Iris pigment epithelial cell (primary cell): ENCODE data around the gene CELSR3.
A peak's percentile ranks its signal among the peaks of the same experiment; 100 is the strongest.

Experiments used
- DNase-seq: peaks from one replicate; pipeline ENCODE4 v3.0.0-alpha.2; 2011; ENCODE audit warnings: low read depth

Gene CELSR3

DNA sequence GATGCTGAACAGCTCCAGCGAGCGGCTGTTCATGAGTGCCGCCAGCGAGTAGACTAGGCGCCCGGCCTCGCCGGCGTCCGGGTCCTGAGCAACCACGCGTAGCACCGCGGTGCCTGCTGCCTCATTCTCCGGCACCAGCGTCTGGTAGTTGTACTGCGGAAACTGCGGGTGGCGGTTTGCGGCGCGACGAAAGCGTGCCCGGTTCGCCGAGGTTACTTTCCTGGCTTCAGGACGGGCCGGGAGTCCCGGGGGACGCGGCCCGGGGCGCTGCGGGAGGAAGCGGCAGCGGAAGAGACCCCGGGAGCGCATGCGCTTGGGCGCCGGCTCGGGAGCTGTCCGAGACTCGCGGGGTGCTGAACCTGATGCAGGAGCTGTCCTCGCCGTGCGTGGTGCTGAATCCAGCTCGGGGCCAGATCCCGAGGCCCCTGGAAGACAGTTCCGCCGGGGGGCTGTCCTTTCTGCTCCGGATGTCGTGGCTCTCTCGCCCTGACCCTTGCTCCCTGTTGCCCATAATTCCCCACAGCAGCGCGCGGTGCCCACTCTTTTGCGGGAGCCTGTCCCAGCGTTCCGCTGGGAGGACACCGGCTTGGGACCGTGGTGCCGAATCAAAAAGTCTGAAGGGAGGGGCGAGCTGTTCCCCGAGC, 1.1 kb downstream of the CELSR3 start:
- peak; percentile 46 for DNase-seq

DNA sequence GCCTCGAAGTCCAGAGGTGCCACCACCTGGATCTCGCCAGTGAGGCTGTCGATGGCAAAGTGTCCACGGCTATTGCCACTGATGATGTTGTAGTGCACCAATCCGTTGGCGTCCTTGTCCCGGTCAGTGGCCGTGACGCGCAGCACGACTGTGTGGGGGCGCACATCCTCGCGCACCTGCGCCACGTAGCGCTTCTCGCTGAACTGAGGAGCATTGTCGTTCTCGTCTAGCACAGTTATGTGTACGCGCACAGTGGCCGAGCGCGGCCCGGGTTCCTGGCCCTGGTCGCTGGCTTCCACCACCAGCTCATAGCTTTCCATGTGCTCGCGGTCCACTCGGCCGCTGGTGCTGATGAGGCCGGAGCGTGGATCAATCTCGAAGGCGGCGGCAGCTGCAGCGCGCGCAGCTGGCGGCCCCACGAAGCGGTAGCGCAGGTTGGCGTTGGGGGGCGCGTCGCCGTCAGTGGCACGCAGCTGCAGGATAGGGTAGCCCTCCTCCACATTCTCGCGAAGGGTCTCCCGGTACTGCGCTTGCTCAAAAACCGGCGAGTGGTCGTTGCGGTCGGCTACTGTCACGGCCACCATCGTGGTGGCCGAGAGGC, 1.8 kb downstream of the CELSR3 start:
- DNase-seq: no peak

DNA sequence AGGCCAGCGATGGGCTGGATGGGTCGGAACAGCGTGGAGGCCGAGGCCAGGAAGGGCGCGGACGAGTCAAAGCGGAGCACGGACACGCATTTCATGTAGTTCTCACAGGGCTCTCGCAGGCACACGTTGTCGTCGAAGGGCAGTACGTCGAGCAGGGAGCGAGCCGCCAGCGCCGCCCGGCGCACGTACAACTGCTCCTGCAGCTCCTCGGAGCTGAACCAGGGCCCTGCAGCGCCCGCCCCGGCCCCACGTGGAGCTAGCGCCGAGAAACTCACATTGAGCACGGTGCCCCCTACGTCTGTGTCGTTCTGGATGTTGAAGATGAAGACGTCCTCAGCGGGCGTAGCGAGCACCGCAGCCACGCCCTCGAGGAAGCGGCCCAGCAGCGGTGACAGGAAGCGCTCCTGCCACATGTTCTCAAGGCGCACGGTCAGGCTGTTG, 5.8 kb downstream of the CELSR3 start:
- DNase-seq: no peak

DNA sequence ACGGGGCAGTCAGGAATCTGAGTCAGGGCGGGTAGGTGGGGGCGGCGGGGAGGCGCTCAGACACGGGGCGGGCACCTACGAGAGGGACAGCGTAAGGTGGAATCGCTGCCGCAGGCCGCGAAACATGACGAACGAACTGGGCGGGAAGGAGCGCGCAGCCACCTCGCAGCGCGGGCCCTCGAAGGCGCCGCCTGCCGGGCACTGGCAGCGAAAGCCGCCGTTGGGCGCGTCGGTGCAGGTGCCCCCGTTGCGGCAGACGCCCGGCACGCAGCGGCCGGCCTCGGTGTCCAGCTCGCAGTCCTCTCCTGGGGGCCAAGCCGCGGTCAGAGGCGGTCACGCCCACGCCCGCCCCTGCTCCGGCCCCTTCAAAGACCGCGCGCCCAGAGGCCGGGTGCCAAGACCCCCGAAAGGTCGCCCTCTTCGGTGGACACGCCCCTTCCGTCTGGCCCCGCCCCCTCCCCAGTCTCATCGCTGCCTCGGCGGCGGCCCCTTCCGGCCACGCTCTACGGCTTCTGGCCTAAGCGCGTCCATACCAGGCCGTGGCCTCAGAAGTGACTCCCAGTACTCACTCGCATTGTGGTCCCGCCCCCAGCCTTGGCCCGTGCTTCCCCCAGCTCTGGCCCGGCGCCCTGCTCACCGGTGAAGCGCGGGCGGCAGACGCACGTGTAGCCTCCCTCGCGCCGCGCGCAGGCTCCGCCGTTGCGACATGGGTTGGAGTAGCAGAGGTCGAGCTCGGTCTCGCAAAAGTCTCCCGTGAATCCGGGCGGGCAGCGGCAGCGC, 6.4 kb downstream of the CELSR3 start:
- peak; percentile 68 for DNase-seq

DNA sequence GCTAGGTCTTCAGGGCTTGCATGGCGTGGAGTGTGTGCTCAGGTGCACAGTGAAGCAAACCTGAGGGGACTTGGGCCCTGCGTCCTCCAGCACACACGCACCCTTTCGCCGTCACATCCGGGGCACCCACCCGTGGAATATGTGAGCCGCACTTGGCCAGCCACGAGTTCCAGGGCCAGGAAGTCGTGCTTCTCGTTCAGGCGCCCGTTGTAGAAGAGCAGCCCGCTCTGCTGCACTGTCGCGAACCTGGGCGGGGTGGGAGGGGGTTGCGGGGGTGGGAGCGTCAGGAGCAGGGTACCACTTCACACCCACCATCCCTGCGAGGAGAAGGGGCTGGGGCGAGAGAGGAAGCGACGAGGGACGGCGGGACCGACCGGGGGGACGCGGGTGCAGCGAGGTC, 7.1 kb downstream of the CELSR3 start:
- no peak for DNase-seq

DNA sequence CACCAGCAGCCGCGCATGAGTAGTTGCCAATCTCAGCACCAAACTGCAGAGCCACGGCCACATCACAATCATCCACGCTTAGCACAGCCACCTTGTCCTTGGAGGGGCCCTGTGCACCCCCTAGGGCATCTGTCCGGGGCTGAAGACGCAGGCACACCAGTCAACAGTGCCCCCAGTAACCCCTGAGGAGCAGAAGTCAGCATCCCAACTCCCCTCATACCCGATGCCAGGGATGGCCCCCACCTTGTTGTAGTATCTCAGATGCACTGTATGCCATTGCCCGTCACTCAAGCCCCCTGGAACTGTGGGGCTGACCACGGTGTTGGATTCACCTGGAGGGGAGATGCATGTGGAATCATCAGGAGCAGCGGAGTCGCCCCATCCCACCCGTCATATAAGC, 7.6 kb downstream of the CELSR3 start:
- no peak for DNase-seq

DNA sequence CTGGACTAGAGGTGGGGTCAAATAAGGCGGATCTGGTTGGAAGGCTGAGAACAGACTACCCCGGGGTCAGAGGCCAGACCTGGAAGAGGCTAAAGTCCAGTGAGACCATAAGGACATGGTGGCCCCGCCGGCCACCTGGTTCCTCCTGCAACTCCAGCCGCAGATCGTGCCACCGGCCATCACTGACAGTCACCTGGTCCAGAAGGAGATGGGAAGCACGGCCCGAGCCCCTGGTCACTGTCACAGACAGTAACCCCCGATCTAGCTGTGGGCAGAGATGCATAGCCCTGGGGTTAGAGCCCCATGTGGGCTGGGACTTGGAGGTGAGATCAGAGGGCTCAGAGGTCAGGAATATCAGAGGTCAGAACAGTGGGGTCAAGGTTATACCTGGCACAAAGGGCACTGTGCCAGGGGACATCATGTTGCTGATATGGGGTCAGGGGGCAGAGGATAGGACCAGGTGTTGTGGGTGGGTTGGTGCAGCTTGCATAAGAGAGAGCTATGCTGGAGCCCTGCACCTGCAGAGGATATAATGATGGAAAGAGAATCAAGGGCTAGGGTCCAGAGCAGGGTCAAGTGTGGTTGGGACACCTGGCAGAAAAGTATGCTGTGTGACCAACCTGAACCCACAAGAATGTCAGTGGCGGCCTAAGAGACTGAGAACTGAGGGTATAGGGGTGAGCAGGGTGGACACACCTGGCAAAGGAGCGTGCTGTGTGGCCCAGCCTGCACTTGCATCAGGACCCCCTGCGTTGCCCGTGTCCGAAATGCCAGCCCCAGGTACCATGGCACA, 9.6 kb downstream of the CELSR3 start:
- DNase-seq: no peak

DNA sequence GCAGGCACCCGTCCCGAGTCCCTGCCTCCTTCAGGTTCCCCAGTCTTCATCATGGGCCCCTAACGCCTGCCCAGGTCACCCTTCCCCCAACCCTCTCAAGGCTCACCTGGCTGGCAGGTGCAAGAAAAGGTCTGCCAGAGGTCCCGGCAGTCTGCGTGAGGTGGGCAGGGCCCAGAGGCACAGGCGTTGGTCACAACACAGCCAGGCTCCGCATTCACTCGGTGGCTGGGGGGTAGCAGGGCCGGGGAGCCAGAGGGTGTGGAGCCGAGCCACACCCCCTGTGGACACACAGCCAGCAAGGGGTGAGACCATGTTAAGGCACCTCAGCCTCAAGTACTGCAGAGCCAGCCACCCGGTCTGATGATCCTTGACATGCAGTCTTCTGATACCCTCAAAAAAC, 10.9 kb downstream of the CELSR3 start:
- no peak for DNase-seq

DNA sequence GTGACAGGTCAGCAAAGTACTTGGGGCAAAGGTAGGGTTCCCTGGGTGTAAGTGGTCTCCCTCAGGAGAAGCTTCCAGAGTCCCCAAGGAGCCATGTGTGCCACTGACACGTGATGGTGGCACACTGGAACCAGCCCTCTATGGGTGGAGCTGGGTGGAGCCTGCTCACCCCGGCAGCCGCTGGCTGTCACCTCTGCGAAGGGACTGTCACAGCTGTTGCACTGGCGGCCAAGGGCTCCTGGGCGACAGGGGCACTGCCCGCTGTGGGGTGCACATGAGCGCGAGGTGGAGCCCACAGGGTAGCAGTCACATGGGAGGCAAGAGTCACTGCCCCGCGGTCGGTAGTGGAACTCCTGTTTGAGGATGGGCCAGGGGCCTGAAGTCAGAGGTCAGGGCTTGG, 12.0 kb downstream of the CELSR3 start:
- DNase-seq: no peak

DNA sequence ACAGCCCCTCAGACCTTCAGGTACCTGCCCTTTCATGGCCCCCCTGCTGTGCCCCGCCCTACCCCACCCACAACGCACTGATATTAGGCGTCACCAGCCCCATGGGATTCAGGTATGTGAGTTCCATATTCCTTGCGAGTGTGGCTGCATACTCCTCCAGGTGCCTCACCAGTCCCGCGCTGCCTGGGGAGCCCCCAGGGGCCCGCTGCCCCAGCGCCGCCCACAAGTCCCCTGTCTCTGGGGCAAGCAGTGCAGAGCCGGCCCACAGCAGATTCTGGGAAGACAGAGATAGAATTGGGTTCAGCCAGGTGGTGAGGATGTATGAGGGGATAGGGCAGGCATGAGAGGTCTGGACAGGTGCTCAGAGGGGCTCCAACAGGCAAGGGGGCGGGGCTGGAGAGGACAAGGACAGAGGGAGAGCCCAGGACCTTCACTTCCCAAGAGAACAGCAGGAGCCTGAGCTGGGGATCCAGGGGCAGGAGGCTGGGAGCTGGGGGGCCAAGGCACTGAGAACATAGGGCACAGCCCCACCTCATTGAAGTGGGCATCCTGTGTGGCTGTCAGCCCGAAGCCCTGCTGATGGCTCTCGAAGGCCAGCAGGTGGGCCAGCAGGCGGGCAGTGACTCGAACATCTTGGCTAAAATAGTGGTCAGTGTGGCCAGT, 14.4 kb downstream of the CELSR3 start:
- no peak for DNase-seq

DNA sequence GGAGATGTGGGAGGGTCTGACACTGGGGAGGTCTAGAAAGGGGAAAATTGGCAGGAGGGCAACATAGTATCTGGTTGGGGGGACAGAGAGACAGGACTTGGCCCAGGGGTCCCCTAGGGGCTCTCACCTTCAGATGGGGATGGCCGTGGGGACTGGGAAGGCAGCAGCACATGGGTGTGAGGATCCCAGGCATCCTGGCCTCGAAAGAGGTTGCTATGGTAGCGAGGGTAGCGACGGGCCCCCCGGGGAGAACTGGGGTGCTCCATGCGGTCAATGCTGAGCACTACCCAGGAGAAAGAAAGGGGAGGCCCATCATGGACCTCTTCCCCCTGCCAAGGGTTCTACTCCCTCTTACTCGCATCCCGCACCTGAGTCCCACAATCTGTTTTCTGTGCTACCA, 15.0 kb downstream of the CELSR3 start:
- no peak for DNase-seq

DNA sequence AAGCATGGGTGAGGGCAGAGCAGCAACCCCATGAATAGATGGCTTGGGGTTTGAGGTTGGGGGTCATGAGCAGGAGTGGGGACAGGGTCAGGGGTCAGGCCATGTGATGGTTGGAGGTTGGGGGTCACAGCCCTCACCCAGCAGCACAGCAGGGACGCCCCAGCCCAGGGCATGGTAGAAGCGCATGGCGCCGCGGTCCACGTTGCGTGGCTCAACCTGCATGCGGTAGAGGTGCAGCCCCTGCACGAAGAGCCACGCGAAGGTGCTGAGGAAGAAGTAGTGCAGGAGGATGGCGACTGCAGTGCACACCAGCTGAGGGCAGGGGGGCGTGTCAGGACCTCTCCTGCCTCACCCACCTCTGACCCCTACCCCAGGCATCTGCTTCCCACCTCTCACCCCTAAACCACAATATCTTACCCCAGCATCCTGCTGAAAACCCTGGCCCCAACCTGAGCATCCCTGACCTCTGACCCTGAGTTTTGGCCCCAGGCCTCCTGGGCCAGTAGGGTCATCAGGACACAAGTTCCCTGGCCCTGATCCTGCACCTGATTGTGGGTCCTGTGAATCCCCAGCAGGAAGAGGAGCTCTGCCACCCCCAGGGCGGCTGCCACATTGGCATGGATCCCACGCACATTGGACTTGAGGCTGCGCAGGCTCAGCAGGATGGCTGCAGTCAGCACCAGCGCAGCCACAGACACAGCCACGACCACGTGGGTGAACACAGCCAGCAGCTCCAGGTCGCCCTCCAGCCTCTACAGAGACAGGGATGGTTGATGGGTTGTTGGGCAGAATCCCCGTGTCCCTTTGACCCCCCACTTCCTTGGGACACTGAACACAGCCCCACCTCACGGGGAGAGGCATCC, 17.6 kb downstream of the CELSR3 start:
- DNase-seq: no peak

DNA sequence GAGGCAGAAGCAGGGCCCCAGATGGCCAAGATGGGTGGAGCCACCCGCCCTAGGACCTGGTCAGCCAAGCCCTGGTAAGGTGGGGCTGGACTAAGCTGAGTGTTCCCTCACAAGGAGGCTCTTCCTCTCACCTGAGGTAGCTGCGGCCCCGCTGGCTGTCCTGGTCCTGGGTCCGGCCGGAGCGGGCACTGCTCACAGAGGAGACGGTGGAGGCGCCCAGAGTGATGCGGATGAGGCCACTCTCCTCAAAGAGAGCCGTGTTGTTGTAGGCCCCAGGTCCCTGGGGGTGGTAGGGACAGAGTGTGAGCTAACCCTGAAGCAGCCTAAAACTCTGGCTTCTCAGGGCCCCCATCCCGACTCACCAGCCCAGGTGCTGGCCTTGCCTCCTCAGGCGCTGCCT, 20.1 kb downstream of the CELSR3 start:
- DNase-seq: no peak

DNA sequence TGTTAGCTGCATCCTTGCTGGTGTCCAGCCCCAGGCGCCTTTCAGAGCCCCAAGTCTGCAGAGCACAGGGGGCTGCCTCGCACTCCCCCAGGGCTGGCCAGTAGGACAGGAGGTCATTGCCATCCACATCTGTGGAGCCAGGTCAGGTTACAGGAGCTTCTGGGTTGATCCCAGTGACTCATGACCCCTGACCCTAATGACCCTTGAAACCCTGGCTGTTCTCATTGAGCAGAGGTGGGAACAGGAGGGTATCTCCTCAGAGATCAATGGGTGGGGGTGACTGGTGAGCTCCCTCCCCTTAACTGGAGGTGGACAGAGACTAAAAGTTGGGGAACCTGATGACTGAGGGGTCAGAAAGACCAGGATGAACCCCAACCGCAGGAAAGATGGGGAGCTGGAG, 21.3 kb downstream of the CELSR3 start:
- no peak for DNase-seq

DNA sequence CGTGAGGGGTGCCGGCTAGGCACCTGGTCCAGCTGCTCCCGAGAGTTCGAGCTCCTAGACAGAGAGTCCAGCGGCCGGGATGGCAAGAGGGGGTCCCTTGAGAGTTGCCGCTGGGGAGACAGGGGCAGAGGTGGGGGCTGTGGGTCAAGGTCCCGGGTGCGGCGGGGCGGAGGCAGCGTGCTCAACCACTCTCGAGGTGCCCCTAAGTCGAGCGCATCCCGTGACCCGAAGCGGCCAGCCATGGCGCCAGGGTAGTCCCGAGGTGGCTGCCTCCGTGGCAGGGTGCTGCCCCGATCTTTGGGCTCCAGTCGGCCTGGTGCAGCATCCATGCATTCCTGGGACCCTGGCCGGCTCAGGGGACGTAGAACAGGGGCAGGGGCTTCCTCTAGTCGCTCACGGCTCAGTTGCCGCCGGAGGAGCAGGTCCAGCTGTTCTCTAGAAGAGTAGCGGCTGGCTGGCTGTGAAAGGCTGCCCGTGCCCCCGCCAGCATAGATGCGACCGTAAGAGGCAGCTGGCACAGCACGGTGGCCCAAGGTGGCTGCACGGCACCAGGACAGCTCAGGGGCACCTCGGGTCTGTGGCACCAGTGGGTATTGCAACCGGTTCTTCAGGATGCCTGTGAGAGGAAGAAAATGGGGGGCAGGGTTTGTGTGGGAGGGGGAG, 22.6 kb downstream of the CELSR3 start:
- DNase-seq: no peak

DNA sequence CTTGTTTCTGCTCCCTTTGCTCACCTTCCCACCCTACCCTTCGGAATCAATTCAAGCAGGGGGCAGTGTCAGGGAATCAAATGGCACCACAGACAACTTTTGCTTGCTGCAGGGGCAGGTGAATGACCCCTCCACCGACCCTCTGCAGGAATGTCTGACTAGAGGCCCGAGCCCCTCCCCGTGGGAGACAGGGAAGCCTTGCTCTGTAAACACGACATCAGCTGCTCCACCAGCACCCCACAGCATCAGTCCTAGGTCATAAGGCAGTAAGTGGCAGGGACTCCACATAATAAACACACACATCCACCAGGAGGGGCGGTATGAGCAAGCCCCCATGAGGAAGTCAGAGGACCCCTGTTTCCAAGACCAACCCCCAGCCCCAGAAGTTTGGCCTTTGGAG, 25.4 kb downstream of the CELSR3 start:
- no peak for DNase-seq

DNA sequence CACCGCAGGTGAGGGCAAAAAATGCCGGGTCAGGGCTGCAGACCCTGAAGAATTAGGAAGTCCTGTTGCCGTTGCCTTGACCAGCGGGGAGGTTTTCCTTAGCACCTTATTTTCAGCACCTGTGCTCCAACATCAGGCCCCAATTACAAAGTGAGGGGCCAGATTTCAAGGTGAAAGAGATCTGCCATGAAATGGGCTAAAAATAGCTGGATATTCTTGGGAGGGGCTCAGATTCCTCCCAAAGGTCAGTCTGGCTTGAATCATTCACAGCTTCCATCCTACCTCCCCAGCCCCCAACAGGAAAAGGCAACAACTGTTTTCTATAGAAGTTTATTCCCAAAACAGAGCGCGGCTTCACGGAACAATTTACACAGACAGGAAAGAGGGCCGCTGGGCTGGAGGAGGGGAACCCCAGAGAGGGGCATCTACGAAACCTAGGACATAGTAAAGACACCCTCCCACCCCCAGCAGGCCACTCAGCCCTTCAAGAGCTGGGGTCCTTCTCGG, 26.5 kb downstream of the CELSR3 start:
- DNase-seq: no peak

DNA sequence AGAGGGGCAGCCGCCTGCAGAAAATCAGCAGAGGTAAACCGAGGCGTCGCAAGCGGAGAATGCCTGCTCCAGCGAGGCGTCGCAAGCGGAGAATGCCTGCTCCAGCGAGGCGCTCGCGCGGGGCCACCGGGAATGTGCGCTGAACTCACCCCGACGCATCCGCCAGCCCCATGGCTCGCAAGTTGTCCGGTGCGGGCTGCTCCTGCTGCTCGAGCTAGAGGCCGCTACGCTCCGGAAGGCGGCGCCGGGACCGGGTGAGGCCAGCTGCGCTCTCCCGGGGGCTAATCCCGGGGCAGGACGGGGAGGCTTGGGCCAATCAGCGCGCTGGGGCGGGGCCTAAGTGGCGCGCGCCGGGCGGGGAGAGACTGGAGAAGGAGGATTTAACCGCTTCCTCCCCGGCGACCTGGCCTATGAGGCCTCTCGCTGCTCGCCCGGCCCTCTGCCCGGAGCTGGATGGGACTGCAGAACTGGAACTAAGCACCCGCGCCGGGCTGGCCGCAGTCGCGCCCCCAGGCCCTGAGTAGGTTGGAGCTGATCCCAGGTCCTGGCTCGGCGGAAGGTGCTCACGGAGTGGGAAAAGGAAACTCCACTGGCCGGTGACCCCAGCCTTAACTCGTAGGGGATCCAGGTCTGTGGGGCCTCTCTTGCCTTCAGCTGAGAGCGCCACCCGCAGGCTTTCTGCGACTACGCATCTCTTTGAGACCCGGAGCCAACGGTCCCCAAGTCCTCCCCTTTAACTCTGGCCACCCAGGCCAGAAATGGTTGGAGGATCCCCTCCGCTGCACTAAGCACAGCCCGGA, 27.3 kb downstream of the CELSR3 start, which contains the start of gene SLC26A6:
SLC26A6 (minus strand) TSS at position 240 of the 800 bp plus-strand sequence; CDS start at position 172, 68 bp downstream.
- peak; percentile 98 for DNase-seq

DNA sequence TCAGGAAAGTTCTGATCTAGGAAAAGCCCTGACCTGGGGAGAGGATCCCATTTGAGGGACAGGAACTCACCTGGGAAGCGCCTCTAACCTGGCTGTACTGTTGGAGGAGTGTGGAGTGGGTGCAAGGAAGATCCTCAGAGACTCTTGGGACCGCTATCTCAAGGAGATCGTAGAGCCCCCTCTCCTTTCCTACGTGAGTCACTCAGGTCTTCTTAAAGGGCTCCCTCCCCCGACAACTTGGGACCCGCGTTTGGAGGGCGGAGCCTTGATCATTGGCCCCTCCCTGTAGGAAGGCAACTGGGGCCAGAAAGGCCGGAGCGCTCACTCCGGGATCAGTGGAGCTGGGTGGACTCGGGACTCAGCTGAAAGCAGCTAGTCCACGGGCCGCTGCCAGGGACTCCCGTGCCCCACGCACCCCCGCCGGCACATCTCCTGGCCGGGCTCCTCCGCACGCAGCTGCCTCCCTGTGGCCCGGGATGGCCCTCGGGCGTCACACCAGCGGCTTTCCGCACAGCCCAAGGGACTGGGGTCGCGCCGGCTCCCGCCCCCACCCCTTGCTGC, 27.9 kb downstream of the CELSR3 start:
- peak; percentile 54 for DNase-seq
